Choroid plexus epithelial cell (primary cell): ENCODE results near the gene OR5AL1.
"Not testable (repeated sequence)": the region's sequence is repeated elsewhere in the genome, so short reads cannot be mapped to it uniquely, and the experiment has no call there.

ENCODE experiments used
- DNase-seq: peaks from one replicate; pipeline ENCODE4 v3.0.0-alpha.2; 2010; ENCODE audit warnings: low read depth
- H3K4me3 ChIP-seq: 2 replicates; pipeline ENCODE4 v1.5.1; 2011; ENCODE audit warnings: low read depth, mild to moderate bottlenecking, control low read depth, low read length, moderate library complexity
- CTCF ChIP-seq: conservative IDR thresholded peaks from 2 replicates; pipeline ENCODE4 v1.5.1; 2011; ENCODE audit warnings: low read depth, mild to moderate bottlenecking, control low read depth, inconsistent platforms, low read length, moderate library complexity

Gene OR5AL1

GRCh38 chr11:56412396-56412795 is at the start of gene OR5AL1:
TSS of gene OR5AL1 (plus strand) at chr11:56412696.
- no peak for DNase-seq
- H3K4me3 ChIP-seq: no peak within 1 kb of the TSS
- no peak for TF ChIP-seq CTCF

GRCh38 chr11:56375324-56375723 is 37.2 kb upstream of the OR5AL1 start, which contains the start of gene OR8U1:
TSS of gene OR8U1 (plus strand) at chr11:56375624. CDS start at chr11:56375624, 0 bp downstream.
- H3K4me3 ChIP-seq: no peak within 1 kb of the TSS
- no peak for DNase-seq
- no peak for TF ChIP-seq CTCF

GRCh38 chr11:56380120-56380519 is 32.4 kb upstream of the OR5AL1 start:
- no peak overlapping the region for H3K4me3 ChIP-seq
- DNase-seq: no peak
- TF ChIP-seq CTCF: no peak

GRCh38 chr11:56394381-56394780 is 18.1 kb upstream of the OR5AL1 start:
- H3K4me3 ChIP-seq: no peak overlapping the region
- DNase-seq: no peak

GRCh38 chr11:56396047-56396446 is 16.4 kb upstream of the OR5AL1 start:
- no peak for TF ChIP-seq CTCF
- no peak overlapping the region for H3K4me3 ChIP-seq
- no peak for DNase-seq

More at GRCh38 chr11:56394381-56394780, 18.1 kb upstream of the OR5AL1 start:
- no peak for TF ChIP-seq CTCF

GRCh38 chr11:56401858-56402461 is 10.5 kb upstream of the OR5AL1 start:
- H3K4me3 ChIP-seq, DNase-seq: not testable (repeated sequence)

GRCh38 chr11:56404393-56404792 is 8.1 kb upstream of the OR5AL1 start:
- no peak for TF ChIP-seq CTCF
- H3K4me3 ChIP-seq: no peak overlapping the region
- no peak for DNase-seq
